Measurements from ENCODE around the gene UNC80.

Gene UNC80

DNA sequence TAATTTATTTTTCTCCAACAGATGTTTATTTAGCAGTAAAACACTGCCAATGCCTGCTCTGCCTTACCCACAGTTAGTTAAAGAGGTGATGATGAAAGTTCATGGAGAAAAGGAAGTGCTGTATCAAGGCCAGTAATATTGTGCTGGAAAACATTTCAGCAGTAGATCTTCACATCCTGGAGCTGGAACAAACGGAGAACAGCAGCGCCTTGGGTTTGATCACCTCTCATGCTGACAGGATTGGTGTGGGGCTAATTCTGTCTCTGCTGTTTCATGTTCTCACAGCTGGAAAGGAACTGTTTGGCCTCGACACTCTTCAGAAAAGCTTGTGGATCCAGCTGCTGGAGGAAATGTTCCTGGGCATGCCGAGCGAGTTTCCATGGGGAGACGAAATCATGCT, 169.3 kb downstream of the UNC80 start:
- Histone ChIP-seq H2AFZ (ENCODE audit: low read length) (no peak overlapping the region), H3K4me2 (ENCODE audit: low read depth, low read length) (no peak overlapping the region), H4K20me1 (ENCODE audit: insufficient read depth, low read length) (no peaks in the 10 kb centered on the region), H3K36me3 (replicated peaks; ENCODE audit: insufficient read depth, low read length) (no peaks in the 10 kb centered on the region), H3K27me3 (replicated peaks; ENCODE audit: insufficient read depth, low read length) (no peaks in the 10 kb centered on the region), H3K9me3 (replicated peaks; ENCODE audit: insufficient read depth, low read length) (no peaks in the 10 kb centered on the region), H3K79me2 (ENCODE audit: low read length) (no peaks in the 10 kb centered on the region), H3K9ac (ENCODE audit: low read length) (no peak overlapping the region), H3F3A (ENCODE audit: insufficient read depth, low read length) (no peaks in the 10 kb centered on the region), H3K4me1 (ENCODE audit: low read length) (no peaks in the 10 kb centered on the region; the same call in 1 of the 2 replicates), H3K4me3 (ENCODE audit: low read length) (no peak overlapping the region), H3K27ac (ENCODE audit: low read length) (no peak overlapping the region), H3K9me2 (replicated peaks; ENCODE audit: insufficient read depth, low read length) (no peaks in the 10 kb centered on the region)
- DNase-seq = no peak
- no peak for TF ChIP-seq EZH2phosphoT487 (IDR thresholded peaks at IDR 0.05; ENCODE audit: low read length)
- no peak for TF ChIP-seq EZH2 (optimal IDR thresholded peaks at IDR 0.05; ENCODE audit: low read depth, low read length)
- TF ChIP-seq, protein P1, sequence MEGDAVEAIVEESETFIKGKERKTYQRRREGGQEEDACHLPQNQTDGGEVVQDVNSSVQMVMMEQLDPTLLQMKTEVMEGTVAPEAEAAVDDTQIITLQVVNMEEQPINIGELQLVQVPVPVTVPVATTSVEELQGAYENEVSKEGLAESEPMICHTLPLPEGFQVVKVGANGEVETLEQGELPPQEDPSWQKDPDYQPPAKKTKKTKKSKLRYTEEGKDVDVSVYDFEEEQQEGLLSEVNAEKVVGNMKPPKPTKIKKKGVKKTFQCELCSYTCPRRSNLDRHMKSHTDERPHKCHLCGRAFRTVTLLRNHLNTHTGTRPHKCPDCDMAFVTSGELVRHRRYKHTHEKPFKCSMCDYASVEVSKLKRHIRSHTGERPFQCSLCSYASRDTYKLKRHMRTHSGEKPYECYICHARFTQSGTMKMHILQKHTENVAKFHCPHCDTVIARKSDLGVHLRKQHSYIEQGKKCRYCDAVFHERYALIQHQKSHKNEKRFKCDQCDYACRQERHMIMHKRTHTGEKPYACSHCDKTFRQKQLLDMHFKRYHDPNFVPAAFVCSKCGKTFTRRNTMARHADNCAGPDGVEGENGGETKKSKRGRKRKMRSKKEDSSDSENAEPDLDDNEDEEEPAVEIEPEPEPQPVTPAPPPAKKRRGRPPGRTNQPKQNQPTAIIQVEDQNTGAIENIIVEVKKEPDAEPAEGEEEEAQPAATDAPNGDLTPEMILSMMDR (IDR thresholded peaks at IDR 0.05; ENCODE audit: low read length) = no peak

- H3K9me3 ChIP-seq (replicated peaks; ENCODE audit: insufficient read depth, low read length) = no peaks in the 10 kb centered on the region
- TF ChIP-seq, protein P1 (IDR thresholded peaks at IDR 0.05; ENCODE audit: low read length) = no peak
- no peak for TF ChIP-seq EZH2phosphoT487 (IDR thresholded peaks at IDR 0.05; ENCODE audit: low read length)
- TF ChIP-seq EZH2 (optimal IDR thresholded peaks at IDR 0.05; ENCODE audit: low read depth, low read length) = no peak
- H3K4me1 ChIP-seq (ENCODE audit: low read length) = no peaks in the 10 kb centered on the region
- no peaks in the 10 kb centered on the region for H4K20me1 ChIP-seq (ENCODE audit: insufficient read depth, low read length)
- no peaks in the 10 kb centered on the region for H3K27me3 ChIP-seq (replicated peaks; ENCODE audit: insufficient read depth, low read length)
- H3K79me2 ChIP-seq (ENCODE audit: low read length) = no peaks in the 10 kb centered on the region
- H3K36me3 ChIP-seq (replicated peaks; ENCODE audit: insufficient read depth, low read length) = no peaks in the 10 kb centered on the region
- H3K4me3 ChIP-seq (ENCODE audit: low read length) = no peak overlapping the region
- no peak overlapping the region for H3K4me2 ChIP-seq (ENCODE audit: low read depth, low read length)
- no peaks in the 10 kb centered on the region for H3K9me2 ChIP-seq (replicated peaks; ENCODE audit: insufficient read depth, low read length)
- H3K27ac ChIP-seq (ENCODE audit: low read length) = no peak overlapping the region
- H3K9ac ChIP-seq (ENCODE audit: low read length) = no peak overlapping the region
- no peak overlapping the region for H2AFZ ChIP-seq (ENCODE audit: low read length)
- H3F3A ChIP-seq (ENCODE audit: insufficient read depth, low read length) = no peaks in the 10 kb centered on the region
- no peak for DNase-seq
These were observed 170.8 kb downstream of the UNC80 start for GRCh38 chr2:209942426-209942825.

GRCh38 chr2:209942936-209943605, 171.4 kb downstream of the UNC80 start:
- Histone ChIP-seq H4K20me1 (ENCODE audit: insufficient read depth, low read length) (no peaks in the 10 kb centered on the region), H3K36me3 (replicated peaks; ENCODE audit: insufficient read depth, low read length) (no peaks in the 10 kb centered on the region), H3K79me2 (ENCODE audit: low read length) (no peaks in the 10 kb centered on the region), H3K9me2 (replicated peaks; ENCODE audit: insufficient read depth, low read length) (no peaks in the 10 kb centered on the region), H3K4me1 (ENCODE audit: low read length) (no peaks in the 10 kb centered on the region), H3K4me2 (ENCODE audit: low read depth, low read length) (no peak overlapping the region), H3F3A (ENCODE audit: insufficient read depth, low read length) (no peaks in the 10 kb centered on the region), H3K9ac (ENCODE audit: low read length) (no peak overlapping the region), H3K9me3 (replicated peaks; ENCODE audit: insufficient read depth, low read length) (no peaks in the 10 kb centered on the region), H3K27me3 (replicated peaks; ENCODE audit: insufficient read depth, low read length) (no peaks in the 10 kb centered on the region), H3K27ac (ENCODE audit: low read length) (no peak overlapping the region), H2AFZ (ENCODE audit: low read length) (no peak overlapping the region), H3K4me3 (ENCODE audit: low read length) (no peak overlapping the region)
- TF ChIP-seq, protein P1 (IDR thresholded peaks at IDR 0.05; ENCODE audit: low read length) = no peak
- no peak for TF ChIP-seq EZH2phosphoT487 (IDR thresholded peaks at IDR 0.05; ENCODE audit: low read length)
- TF ChIP-seq EZH2 (optimal IDR thresholded peaks at IDR 0.05; ENCODE audit: low read depth, low read length) = no peak
- DNase-seq = no peak

All from MM.1S (cell line).